ENCODE data around the gene MRPL21. TPM values are rescaled to one million over a fixed set of nuclear protein-coding genes. Genes with fewer than 3 reads are reported as not detected.

The MRPL21 gene
- total and polyA plus RNA-seq, 2 of the 13 experiments (the other 11 are each of a cell fraction or from before 2014, with no cell fraction given): 61.5 to 100 TPM

- TF ChIP-seq ZNF318 (CRISPR knock-in tag; IDR thresholded peaks at IDR 0.05): no peak; the same call in 1 of the 2 replicates
- no peak for TF ChIP-seq KAT2B (IDR thresholded peaks at IDR 0.05; ENCODE audit: borderline replicate concordance, low read depth, low read length)
- peak; percentile 45 for TF ChIP-seq ZNF605 (CRISPR knock-in tag; IDR thresholded peaks at IDR 0.05)
- TF ChIP-seq HMG20A (CRISPR knock-in tag; IDR thresholded peaks at IDR 0.05; ENCODE audit: borderline replicate concordance): 0 out of 2 replicates have a peak, but pooled peaks have one; percentile 20
- TF ChIP-seq BRD4 (CRISPR knock-in tag; IDR thresholded peaks at IDR 0.05): peak; percentile 98
- no peak for TF ChIP-seq FOXA1 (IDR thresholded peaks at IDR 0.05)
- TF ChIP-seq FOXA1 (CRISPR knock-in tag; IDR thresholded peaks at IDR 0.05): peak; percentile 91
- no peak; the same call in 1 of the 2 replicates for TF ChIP-seq GTF3A (CRISPR knock-in tag; conservative IDR thresholded peaks at IDR 0.05)
- TF ChIP-seq HNRNPLL (IDR thresholded peaks at IDR 0.05; ENCODE audit: low read depth, low read length, poor library complexity, severe bottlenecking): peak; percentile 83
- peak; percentile 68 for TF ChIP-seq GATAD2A (CRISPR knock-in tag; IDR thresholded peaks at IDR 0.05)
- peak; percentile 97 for TF ChIP-seq ATF1 (CRISPR knock-in tag; IDR thresholded peaks at IDR 0.05)
- no peak for TF ChIP-seq THAP8 (CRISPR knock-in tag; IDR thresholded peaks at IDR 0.05; ENCODE audit: borderline replicate concordance)
- TF ChIP-seq ELF4 (CRISPR knock-in tag; IDR thresholded peaks at IDR 0.05; ENCODE audit: borderline replicate concordance): no peak
- peak; percentile 83 for TF ChIP-seq THAP7 (CRISPR knock-in tag; IDR thresholded peaks at IDR 0.05)
- TF ChIP-seq RAD21 (CRISPR knock-in tag; IDR thresholded peaks at IDR 0.05): peak; percentile 68
- peak; percentile 31; the same call in 1 of the 2 replicates for TF ChIP-seq MLX (CRISPR knock-in tag; IDR thresholded peaks at IDR 0.05)
- peak; percentile 100 for TF ChIP-seq KAT7 (CRISPR knock-in tag; IDR thresholded peaks at IDR 0.05; ENCODE audit: borderline replicate concordance)
- TF ChIP-seq ZNF432 (CRISPR knock-in tag; IDR thresholded peaks at IDR 0.05; ENCODE audit: borderline replicate concordance): no peak
- TF ChIP-seq BORCS8-MEF2B (CRISPR knock-in tag; IDR thresholded peaks at IDR 0.05): peak; percentile 77
Observed at GRCh38 chr11:68903288-68904247, at the start of gene MRPL21, which contains the start of gene IGHMBP2 (continued).

Data from HepG2 (cell line).